22Rv1 (cell line): ENCODE measurements around the gene CPNE9.

Experiments used
- CTCF ChIP-seq: fragments of 450-650 bp; IDR thresholded peaks from 2 replicates; pipeline ENCODE4 v1.5.1; 2017; ENCODE audit warnings: mild to moderate bottlenecking
- ZFX ChIP-seq: fragments of 450-650 bp; IDR thresholded peaks from 2 replicates; pipeline ENCODE4 v1.6.1; 2017; ENCODE audit warnings: antibody characterized with exemption, borderline replicate concordance

- TF ChIP-seq CTCF (no peak), ZFX (no peak)
Observed at GRCh38 chr3:9729419-9729818, 25.8 kb downstream of the CPNE9 start.
